H1 (cell line): Measurements from ENCODE around the gene SH2D2A. TPM values are rescaled to one million over a fixed set of nuclear protein-coding genes. Genes with fewer than 3 reads are reported as not detected.

Experiments
- CTCF ChIA-PET: fragments of 300-600 bp; sonication (Branson Sonifier 250); formaldehyde crosslinking; loops from one replicate; lab custom pipeline; 2021; ENCODE audit not compliant: partially characterized antibody; lab: Charles Lee
- POLR2A ChIA-PET: fragments of 300-600 bp; sonication (Branson Sonifier 250); formaldehyde crosslinking; loops from one replicate; lab custom pipeline; 2021; ENCODE audit warnings: inconsistent platforms; ENCODE audit not compliant: partially characterized antibody; lab: Charles Lee
- DNase-seq, 2 experiments: peaks; one replicate each; pipeline versions ENCODE4 v3.0.0 to v3.0.0-alpha.2; 2010 to 2022; ENCODE audit warnings: low spot score in 2 of 2, low read depth in 1 of 2, mixed read lengths in 1 of 2
- FAIRE-seq: peaks from 2 replicates; lab custom pipeline; 2011; peaks lifted over from hg19 to GRCh38; lab: Jason Lieb, UNC
- H2AFZ ChIP-seq: 2 replicates; pipeline ENCODE4 v1.8.1; 2012; ENCODE audit warnings: low read length, inconsistent platforms
- H2AK5ac ChIP-seq: 2 replicates; pipeline ENCODE4 v1.6.1; 2013; ENCODE audit warnings: low read depth, low read length
- H2BK120ac ChIP-seq: replicated peaks from 2 replicates; pipeline ENCODE3; 2013; ENCODE audit warnings: low read depth, low read length, inconsistent platforms
- H2BK12ac ChIP-seq: 2 replicates; pipeline ENCODE4 v1.6.1; 2013; ENCODE audit warnings: low read depth, low read length
- H2BK15ac ChIP-seq: 2 replicates; pipeline ENCODE4 v1.6.1; 2013; ENCODE audit warnings: low read length
- H2BK20ac ChIP-seq: 2 replicates; pipeline ENCODE4 v1.6.1; 2013; ENCODE audit warnings: low read length
- H2BK5ac ChIP-seq: 2 replicates; pipeline ENCODE4 v1.6.1; 2013; ENCODE audit warnings: low read depth, low read length
- H3K14ac ChIP-seq: 2 replicates; pipeline ENCODE4 v1.6.1; 2013; ENCODE audit warnings: inconsistent platforms; ENCODE audit not compliant: insufficient read length
- H3K18ac ChIP-seq: 2 replicates; pipeline ENCODE4 v1.6.1; 2013; ENCODE audit warnings: low read length; ENCODE audit errors: extremely low read depth
- H3K23ac ChIP-seq: 2 replicates; pipeline ENCODE4 v1.6.1; 2013; ENCODE audit warnings: inconsistent platforms; ENCODE audit not compliant: insufficient read length
- H3K23me2 ChIP-seq: 2 replicates; pipeline ENCODE4 v1.6.1; 2013; ENCODE audit warnings: low read depth, low read length
- H3K27ac ChIP-seq: 2 replicates; pipeline ENCODE4 v1.6.1; 2011; ENCODE audit warnings: low read depth, low read length, inconsistent platforms
- H3K27me3 ChIP-seq, 4 experiments: replicated peaks in 1 of 4; 1 replicate in 1 of 4; 2 replicates in 3 of 4; pipeline versions ENCODE4 v1.6.1 to v1.8.1; 2011 to 2013; ENCODE audit warnings: low read length in 3 of 4, mild to moderate bottlenecking in 3 of 4, inconsistent platforms in 2 of 4, mixed read lengths in 2 of 4, moderate library complexity in 1 of 4; ENCODE audit not compliant: control insufficient read depth in 3 of 4, insufficient read depth in 3 of 4; ENCODE audit errors: extremely low read depth in 1 of 4
- H3K36me3 ChIP-seq, 4 experiments: 2 replicates each; pipeline versions ENCODE4 v1.6.1 to v1.8.1; 2011 to 2013; ENCODE audit warnings: mild to moderate bottlenecking in 4 of 4, low read length in 3 of 4, moderate library complexity in 2 of 4, control low read depth in 1 of 4, inconsistent platforms in 1 of 4; ENCODE audit not compliant: insufficient read depth in 4 of 4, control insufficient read depth in 2 of 4
- H3K4ac ChIP-seq: replicated peaks from 2 replicates; pipeline ENCODE3; 2013; ENCODE audit warnings: low read length, low read depth, mixed read lengths, inconsistent platforms; ENCODE audit not compliant: insufficient read length
- H3K4me1 ChIP-seq, 4 experiments: replicated peaks in 1 of 4; 1 replicate in 1 of 4; 2 replicates in 3 of 4; pipeline versions ENCODE4 v1.6.1 to v1.8.1; 2011 to 2013; ENCODE audit warnings: low read length in 3 of 4, inconsistent platforms in 2 of 4, mixed read lengths in 1 of 4; ENCODE audit not compliant: insufficient read depth in 4 of 4, control insufficient read depth in 3 of 4
- H3K4me2 ChIP-seq, 2 experiments: 2 replicates each; pipeline versions ENCODE4 v1.6.1 to v1.8.1; 2011 to 2013; ENCODE audit warnings: low read depth in 2 of 2, low read length in 2 of 2, control low read depth in 1 of 2, inconsistent platforms in 1 of 2, mild to moderate bottlenecking in 1 of 2; ENCODE audit not compliant: insufficient read depth in 1 of 2
- H3K4me3 ChIP-seq, 4 experiments: fragments of 200-600, 300-600 bp in 1 of 4; sonication (generic), shearing (Covaris generic), sonication (Bioruptor Twin) in 1 of 4; 2 replicates each; pipeline versions ENCODE4 v1.5.1 to v1.8.1; 2011 to 2016; ENCODE audit warnings: low read length in 4 of 4, low read depth in 3 of 4, control low read depth in 2 of 4, inconsistent platforms in 2 of 4, mild to moderate bottlenecking in 2 of 4, mixed read lengths in 1 of 4, moderate library complexity in 1 of 4; ENCODE audit not compliant: insufficient read depth in 2 of 4; ENCODE audit errors: extremely low read depth in 1 of 4
- H3K56ac ChIP-seq: replicated peaks from 2 replicates; pipeline ENCODE3; 2013; ENCODE audit warnings: low read depth, mild to moderate bottlenecking, mixed read lengths, low read length, inconsistent platforms; ENCODE audit not compliant: insufficient read length
- H3K79me1 ChIP-seq: 2 replicates; pipeline ENCODE4 v1.6.1; 2013; ENCODE audit warnings: low read depth, low read length, control low read depth
- H3K79me2 ChIP-seq, 2 experiments: 2 replicates each; pipeline versions ENCODE4 v1.6.1 to v1.8.1; 2012 to 2013; ENCODE audit warnings: low read length in 2 of 2, mild to moderate bottlenecking in 2 of 2, inconsistent platforms in 1 of 2; ENCODE audit not compliant: insufficient read depth in 2 of 2, control insufficient read depth in 1 of 2
- H3K9ac ChIP-seq, 4 experiments: replicated peaks in 1 of 4; 1 replicate in 1 of 4; 2 replicates in 3 of 4; pipeline versions ENCODE4 v1.6.1 to v1.8.1; 2011 to 2013; ENCODE audit warnings: low read depth in 3 of 4, low read length in 3 of 4, control low read depth in 2 of 4, mild to moderate bottlenecking in 2 of 4, moderate library complexity in 2 of 4, inconsistent platforms in 1 of 4; ENCODE audit errors: extremely low read depth in 1 of 4
- H3K9me3 ChIP-seq, 2 experiments: 2 replicates each; pipeline versions ENCODE4 v1.6.1 to v1.8.1; 2012 to 2013; ENCODE audit warnings: mild to moderate bottlenecking in 2 of 2, moderate library complexity in 2 of 2, control low read depth in 1 of 2, inconsistent platforms in 1 of 2, low read depth in 1 of 2, low read length in 1 of 2, mixed read lengths in 1 of 2; ENCODE audit not compliant: insufficient read depth in 2 of 2
- H4K20me1 ChIP-seq, 2 experiments: replicated peaks in 1 of 2; 2 replicates each; pipeline versions ENCODE3 to v1.8.1; 2011 to 2013; ENCODE audit warnings: inconsistent platforms in 2 of 2, low read length in 2 of 2, mild to moderate bottlenecking in 1 of 2; ENCODE audit not compliant: insufficient read depth in 2 of 2, control insufficient read depth in 1 of 2
- H4K5ac ChIP-seq: 2 replicates; pipeline ENCODE4 v1.6.1; 2013; ENCODE audit warnings: low read length, low read depth, mixed read lengths, inconsistent platforms; ENCODE audit not compliant: insufficient read length
- H4K8ac ChIP-seq: 2 replicates; pipeline ENCODE4 v1.8.0; 2013; ENCODE audit warnings: mild to moderate bottlenecking, moderate library complexity, low read length, inconsistent platforms; ENCODE audit not compliant: insufficient read depth; ENCODE audit errors: extremely low read depth
- H4K91ac ChIP-seq: replicated peaks from 2 replicates; pipeline ENCODE3; 2013; ENCODE audit warnings: low read length, mixed read lengths, inconsistent platforms; ENCODE audit not compliant: insufficient read length
- CEBPB ChIP-seq: IDR thresholded peaks from 2 replicates; pipeline ENCODE4 v1.6.1; 2012; ENCODE audit warnings: low read depth, low read length
- GABPA ChIP-seq: IDR thresholded peaks from 2 replicates; pipeline ENCODE4 v1.6.1; 2011; ENCODE audit warnings: mild to moderate bottlenecking, low read length, moderate library complexity, borderline replicate concordance; ENCODE audit not compliant: insufficient read depth
- GTF2F1 ChIP-seq: IDR thresholded peaks from 2 replicates; pipeline ENCODE4 v1.6.1; 2012; ENCODE audit warnings: low read depth, low read length, improper control_type of control experiment, borderline replicate concordance
- KDM1A ChIP-seq: fragments of 200-600, 300-600 bp; sonication (generic); IDR thresholded peaks from 2 replicates; pipeline ENCODE4 v1.7.1; 2016; ENCODE audit warnings: mild to moderate bottlenecking, low read length, borderline replicate concordance
- MAFK ChIP-seq: IDR thresholded peaks from 2 replicates; pipeline ENCODE4 v1.6.1; 2012; ENCODE audit warnings: low read depth, mild to moderate bottlenecking, improper control_type of control experiment, low read length
- POLR2A ChIP-seq, 2 experiments: IDR thresholded peaks; 1 replicate in 1 of 2; 2 replicates in 1 of 2; pipeline ENCODE4 v1.6.1; 2011; ENCODE audit warnings: low read depth in 2 of 2, low read length in 2 of 2, mild to moderate bottlenecking in 2 of 2; ENCODE audit errors: control extremely low read depth in 1 of 2
- RBBP5 ChIP-seq: IDR thresholded peaks from 2 replicates; pipeline ENCODE4 v1.7.1; 2012; ENCODE audit warnings: low read depth, mild to moderate bottlenecking, inconsistent platforms, low read length, moderate library complexity, borderline replicate concordance
- SP1 ChIP-seq: IDR thresholded peaks from 2 replicates; pipeline ENCODE4 v1.6.1; 2011; ENCODE audit warnings: low read depth, low read length
- SP2 ChIP-seq: IDR thresholded peaks from 2 replicates; pipeline ENCODE4 v1.6.1; 2012; ENCODE audit warnings: mild to moderate bottlenecking, low read length, inconsistent platforms
- SP4 ChIP-seq: IDR thresholded peaks from 2 replicates; pipeline ENCODE4 v1.6.1; 2012; ENCODE audit warnings: low read length, inconsistent platforms
- TBP ChIP-seq: IDR thresholded peaks from 2 replicates; pipeline ENCODE4 v1.6.1; 2011; ENCODE audit warnings: low read depth, low read length, improper control_type of control experiment
- TCF12 ChIP-seq: IDR thresholded peaks from 2 replicates; pipeline ENCODE4 v1.6.1; 2011; ENCODE audit warnings: low read depth, mild to moderate bottlenecking, low read length
- TEAD4 ChIP-seq: IDR thresholded peaks from 2 replicates; pipeline ENCODE4 v1.6.1; 2012; ENCODE audit warnings: low read depth, low read length, inconsistent platforms, mixed read lengths
- YY1 ChIP-seq: IDR thresholded peaks from 2 replicates; pipeline ENCODE4 v1.6.1; 2011; ENCODE audit warnings: low read depth, mild to moderate bottlenecking, low read length
- WGBS, 2 experiments: shearing (Covaris generic) in 1 of 2; methylation state at CpG; one replicate each; pipeline versions ENCODE4 v1.1.6 to v1.1.7; 2013 to 2015; ENCODE audit warnings: low lambda C conversion rate in 2 of 2, mixed read lengths in 2 of 2, inconsistent platforms in 1 of 2, low coverage in 1 of 2, missing lambda C conversion rate in 1 of 2; ENCODE audit not compliant: insufficient replicate concordance in 2 of 2, insufficient coverage in 1 of 2, insufficient read length in 1 of 2; ENCODE audit errors: extremely low coverage in 1 of 2, missing lambda C conversion rate in 1 of 2; 5-methylcytosine and 5-hydroxymethylcytosine counted together
- polyA plus RNA-seq, 7 experiments: library from polyadenylated mRNA; depleted of rRNA in 3 of 7; stranded (reverse) in 5 of 7; unstranded in 2 of 7; fragments of >200 nt in 5 of 7; fragments of 200-250 nt in 2 of 7; gene quantifications; 1 replicate in 5 of 7; 2 replicates in 1 of 7; 4 replicates in 1 of 7; pipeline versions ENCODE4 v1.2.1 to v1.2.3, GENCODE V29; 2011 to 2013; ENCODE audit warnings: missing spikeins in 2 of 7, mixed read lengths in 2 of 7
- total RNA-seq: library from RNA; stranded (reverse); fragmentation: NEBNext Ultra II Directional; extraction: Animal tissue kit (Norgen Biotek cat#: 25700); gene quantifications from 2 replicates; pipeline ENCODE4 v1.2.1, GENCODE V29; 2021

SH2D2A gene
- total and polyA plus RNA-seq, 2 of the 8 experiments (the other 6 are each of a cell fraction or from before 2014, with no cell fraction given) = 3.3 to 7.9 TPM

- Histone ChIP-seq H3K23me2 (peaks cover 4% of the 10 kb centered on the region; the same call in 1 of the 2 replicates), H2BK15ac (no peak overlapping the region), H4K8ac (no peak overlapping the region), H3K27ac (no peak overlapping the region), H3K9ac (no peak overlapping the region), H4K91ac (no peak overlapping the region), H2AK5ac (no peak overlapping the region), H3K23ac (no peak overlapping the region), H2BK120ac (no peak overlapping the region), H3K4me2 (no peak overlapping the region), H2BK5ac (no peak overlapping the region), H3K14ac (no peak overlapping the region), H3K27me3 (no peaks in the 10 kb centered on the region), H2BK20ac (no peak overlapping the region), H3K4me3 (no peak overlapping the region), H3K4ac (no peak overlapping the region), H3K36me3 (peaks cover 0 to 17% (median 2%) of the 10 kb centered on the region in 4 experiments; a peak in 3 of 8 replicates), H3K18ac (no peak overlapping the region), H2BK12ac (no peak overlapping the region), H4K5ac (no peak overlapping the region), H4K20me1 (peaks cover 20% of the 10 kb centered on the region in 2 experiments), H3K9me3 (no peaks in the 10 kb centered on the region), H2AFZ (no peak overlapping the region), H3K79me1 (peaks cover 18% of the 10 kb centered on the region), H3K79me2 (peaks cover 39 to 92% of the 10 kb centered on the region in 2 experiments), H3K4me1 (peaks cover 0 to 7% (median 2%) of the 10 kb centered on the region in 4 experiments; a peak in 3 of 7 replicates), H3K56ac (no peak overlapping the region)
- FAIRE-seq = no peak
- 93% methylated on average over 9 of the region's 9 CpGs; no CpG with 5 or more reads in 1 of the 2 experiments for WGBS, 2 experiments
- no peak for DNase-seq
- CTCF ChIA-PET = interaction anchor here (0.6 to 11.7 kb wide), 19 partner anchors 8 to 521 kb away, joined by 3 to 100 read pairs (median 4); partner anchors contain the start of genes ISG20L2 and METTL25B
- POLR2A ChIA-PET = interaction anchor here (0.5 to 8.2 kb wide), 10 partner anchors 9 to 111 kb away, joined by 3 to 121 read pairs (median 4); partner anchors contain the start of gene HDGF
- TF ChIP-seq KDM1A = no peak
- TF ChIP-seq TEAD4 = no peak
- no peak for TF ChIP-seq GABPA
- no peak for TF ChIP-seq TCF12
- no peak for TF ChIP-seq TBP
- TF ChIP-seq YY1 = no peak
- TF ChIP-seq SP2 = no peak
- no peak for TF ChIP-seq SP4
- no peak for TF ChIP-seq POLR2A (IDR thresholded peaks at IDR 0.05; ENCODE audit: control extremely low read depth in 1 of 2, low read depth in 2 of 2, low read length in 2 of 2)
- TF ChIP-seq RBBP5 = no peak
- TF ChIP-seq GTF2F1 = no peak
- TF ChIP-seq CEBPB = no peak
- no peak for TF ChIP-seq SP1
- TF ChIP-seq MAFK = no peak
Measured at GRCh38 chr1:156772728-156773497, 43.7 kb downstream of the SH2D2A start.
